HG03460 (cell line): ENCODE measurements around the gene TPX2.
"Not testable (repeated sequence)": the region's sequence is repeated elsewhere in the genome, so short reads cannot be mapped to it uniquely, and the experiment has no call there.

Experiments used
- ATAC-seq: cut with Tn5 transposase; IDR thresholded peaks from one replicate; pipeline ENCODE4 v1.9.1; 2021; ENCODE audit not compliant: unreplicated experiment

TPX2 gene

DNA sequence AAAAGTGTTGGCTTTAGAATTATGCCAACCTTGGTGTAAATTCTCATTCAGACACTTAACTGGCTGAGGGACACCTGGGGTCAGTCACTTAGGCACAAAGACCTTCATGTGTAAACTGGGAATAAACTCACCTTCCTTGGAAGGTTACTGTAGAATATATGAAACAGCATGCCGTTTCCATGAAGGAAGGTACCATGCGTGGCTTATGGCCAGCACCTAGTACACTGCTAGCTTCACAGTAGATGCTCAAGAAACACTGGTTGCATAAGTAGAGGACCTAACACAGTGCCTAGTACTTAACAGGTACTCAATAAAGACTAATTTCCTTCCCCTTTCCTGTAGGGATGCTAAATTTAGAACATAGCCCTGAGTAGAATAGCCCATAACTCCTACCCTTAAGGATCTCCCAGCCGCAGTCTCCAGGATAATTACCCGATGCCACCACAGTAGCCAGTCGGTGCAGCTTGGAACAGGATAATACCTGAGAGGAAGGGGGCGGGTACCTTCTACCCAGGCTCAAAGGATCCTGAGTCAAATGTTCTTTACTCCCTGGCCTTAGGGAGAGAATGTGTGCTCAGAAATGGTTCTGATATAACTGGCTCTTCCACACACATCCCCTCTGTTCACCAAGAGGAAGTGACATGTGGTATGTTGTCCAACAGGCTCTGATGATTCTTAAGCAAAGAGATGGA, 20.0 kb upstream of the TPX2 start:
- no peak for ATAC-seq

DNA sequence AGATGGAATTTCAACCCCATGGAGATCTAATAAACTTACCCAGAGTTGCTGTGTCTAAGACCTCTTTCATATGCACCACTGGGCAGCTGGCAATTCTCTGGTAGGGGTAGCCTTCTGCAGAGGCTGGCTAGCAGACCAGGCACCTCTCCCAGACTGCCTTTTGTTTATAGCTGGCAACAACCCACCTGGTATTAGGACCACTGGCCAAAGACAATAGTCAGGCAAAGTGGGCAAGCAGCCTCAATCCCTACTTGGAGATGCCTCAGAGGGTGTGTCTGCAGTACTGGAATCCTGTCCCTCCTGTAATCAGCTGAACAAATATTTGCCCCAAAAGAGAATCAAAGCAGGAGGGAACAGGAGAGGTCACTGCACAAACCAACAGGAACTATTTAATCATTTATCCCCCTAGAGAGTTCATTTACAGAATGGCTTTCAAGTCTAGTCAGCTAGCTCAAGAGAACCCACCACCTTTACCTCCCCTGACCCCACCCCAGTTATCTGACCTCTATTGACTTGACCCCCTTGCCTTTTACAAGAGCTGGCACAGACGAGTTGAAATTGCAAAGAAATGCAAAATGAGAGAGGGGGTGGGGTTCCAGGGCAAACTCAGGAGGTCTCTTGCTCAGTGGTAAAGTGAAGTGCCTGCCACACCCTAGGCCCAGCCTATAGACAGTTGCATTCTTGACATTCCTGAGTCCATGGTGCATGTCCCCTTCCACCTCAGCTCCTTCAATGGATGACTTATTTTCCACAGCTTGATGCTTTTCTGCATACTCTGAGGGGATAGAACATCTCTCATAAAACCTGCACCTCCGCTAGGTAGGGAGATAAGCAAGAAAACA, 19.2 kb upstream of the TPX2 start:
- ATAC-seq: no peak

DNA sequence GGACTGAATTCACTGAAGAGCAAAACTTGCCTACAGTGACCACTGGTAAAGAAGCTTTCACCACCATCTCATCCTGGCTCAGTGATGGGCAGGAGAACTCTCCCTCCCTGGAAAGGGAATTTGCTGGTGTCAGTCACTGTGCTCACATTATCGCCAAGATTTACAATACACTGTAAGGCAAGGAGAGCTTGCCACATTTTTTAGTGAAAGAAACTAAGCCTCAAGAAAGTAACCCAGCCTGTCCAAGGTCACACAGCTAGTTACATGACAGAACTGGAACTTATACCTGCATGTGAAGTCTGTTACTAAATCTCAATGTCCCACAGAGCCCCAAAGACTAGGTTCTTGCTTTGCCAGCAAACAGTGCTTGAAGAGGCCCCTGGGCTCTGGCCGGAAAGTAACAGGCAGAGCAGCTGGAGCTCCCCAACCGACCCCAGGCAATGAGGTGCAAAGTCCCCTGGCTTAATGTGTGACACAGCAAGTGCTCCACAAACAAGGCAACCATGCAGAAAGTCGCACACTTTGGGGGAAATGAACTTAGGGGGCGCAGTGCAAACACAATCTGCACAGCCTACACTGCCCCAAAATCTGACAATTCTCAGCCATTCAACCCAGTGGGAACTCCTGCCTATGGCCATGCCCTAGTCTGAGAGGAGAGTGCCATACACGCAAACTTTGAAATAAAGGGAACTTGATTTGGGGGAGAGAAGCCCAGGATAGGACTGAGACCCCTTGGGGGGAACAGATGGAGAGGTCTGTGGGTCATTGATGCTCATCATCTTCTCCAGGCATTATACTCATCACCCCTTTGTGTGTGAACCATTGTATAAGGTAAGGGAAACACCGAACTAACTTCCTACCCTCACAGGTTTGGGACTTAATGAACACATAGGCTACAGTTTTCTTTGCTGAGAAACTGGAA, 18.3 kb upstream of the TPX2 start:
- ATAC-seq: no peak

DNA sequence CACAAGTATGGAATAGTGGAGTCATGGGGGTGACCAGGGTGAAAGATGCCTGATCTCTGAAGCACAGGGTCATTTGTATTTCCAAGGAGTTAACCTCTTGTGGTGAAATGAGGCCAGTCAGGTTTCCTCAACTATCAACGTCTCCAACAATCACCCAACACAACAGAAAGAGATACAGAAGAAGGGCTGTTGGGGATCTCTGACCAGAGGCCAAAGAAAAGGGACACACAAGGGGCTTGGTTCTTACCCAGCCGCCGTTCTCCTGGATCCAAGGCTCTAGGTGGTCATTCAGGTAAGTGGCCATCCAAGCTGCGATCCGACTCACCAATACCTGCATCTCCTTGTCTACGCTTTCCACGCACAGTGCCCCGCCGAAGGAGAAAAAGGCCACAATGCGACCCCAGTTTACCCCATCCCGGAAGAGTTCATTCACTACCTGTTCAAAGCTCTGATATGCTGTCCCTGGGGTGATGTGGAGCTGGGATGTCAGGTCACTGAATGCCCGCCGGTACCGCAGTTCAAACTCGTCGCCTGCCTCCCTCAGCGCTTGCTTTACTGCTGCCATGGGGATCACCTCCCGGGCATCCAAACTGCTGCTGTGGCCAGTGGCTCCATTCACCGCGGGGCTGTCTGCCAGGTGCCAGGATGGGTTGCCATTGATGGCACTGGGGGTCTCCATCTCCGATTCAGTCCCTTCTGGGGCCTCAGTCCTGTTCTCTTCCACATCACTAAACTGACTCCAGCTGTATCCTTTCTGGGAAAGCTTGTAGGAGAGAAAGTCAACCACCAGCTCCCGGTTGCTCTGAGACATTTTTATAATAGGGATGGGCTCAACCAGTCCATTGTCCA, 17.5 kb upstream of the TPX2 start:
- no peak for ATAC-seq

DNA sequence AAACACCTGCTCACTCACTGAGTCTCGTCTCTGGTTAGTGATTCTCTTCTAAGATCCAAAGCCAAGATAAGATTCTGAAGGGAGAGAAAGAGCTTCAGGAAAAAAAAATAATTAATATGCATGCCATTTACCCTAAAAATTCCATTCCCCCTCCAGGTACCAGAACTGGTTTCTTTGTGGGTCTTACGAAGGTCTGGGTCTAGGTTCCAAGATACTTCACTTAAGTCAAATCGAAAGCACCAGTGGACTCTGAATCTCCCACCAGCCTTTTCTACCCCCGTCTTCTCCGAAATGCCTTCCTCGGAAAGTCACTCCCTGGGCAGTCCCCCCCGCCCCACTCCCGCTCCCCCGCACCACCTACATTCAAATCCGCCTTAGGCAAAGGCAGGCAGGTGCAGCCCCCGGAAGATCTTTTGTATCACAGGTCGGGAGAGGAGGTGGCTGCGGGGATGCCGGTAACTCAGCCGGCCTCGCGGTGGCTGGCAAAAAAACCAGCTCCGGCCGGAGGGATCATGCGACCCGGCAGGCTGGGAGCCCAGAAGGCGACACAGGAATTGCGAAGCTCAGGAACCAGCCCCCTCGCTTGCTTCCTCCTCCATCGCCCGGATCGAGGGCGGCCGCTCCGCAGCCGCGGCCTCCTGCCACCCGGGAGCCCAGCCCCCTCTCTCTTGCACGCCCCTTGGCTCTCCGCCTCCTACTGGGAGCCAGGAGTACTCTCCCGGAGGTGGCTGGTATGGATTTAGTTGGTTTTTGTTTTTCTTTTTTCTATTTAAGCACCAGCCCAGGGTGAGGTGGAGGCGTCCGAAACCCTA, 16.6 kb upstream of the TPX2 start, which contains the start of gene BCL2L1:
TSS of gene BCL2L1 (minus strand) at position 612 of the 812 bp plus-strand sequence. CDS start 650 bp downstream, outside the sequence.
- peak; percentile 25 for ATAC-seq

DNA sequence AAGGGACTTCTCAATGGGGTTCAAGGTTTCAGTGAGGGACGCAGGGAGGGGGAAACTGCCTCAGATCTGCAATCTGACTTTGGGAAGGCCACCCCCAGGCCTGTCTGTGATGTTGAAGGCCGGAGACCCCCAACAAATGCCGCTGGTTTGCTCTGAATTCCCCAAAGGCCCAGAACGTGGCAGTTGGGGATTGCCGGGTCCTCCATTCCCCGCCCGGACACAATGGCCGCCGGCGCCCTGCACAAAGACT, 16.1 kb upstream of the TPX2 start:
- ATAC-seq: peak; percentile 18

DNA sequence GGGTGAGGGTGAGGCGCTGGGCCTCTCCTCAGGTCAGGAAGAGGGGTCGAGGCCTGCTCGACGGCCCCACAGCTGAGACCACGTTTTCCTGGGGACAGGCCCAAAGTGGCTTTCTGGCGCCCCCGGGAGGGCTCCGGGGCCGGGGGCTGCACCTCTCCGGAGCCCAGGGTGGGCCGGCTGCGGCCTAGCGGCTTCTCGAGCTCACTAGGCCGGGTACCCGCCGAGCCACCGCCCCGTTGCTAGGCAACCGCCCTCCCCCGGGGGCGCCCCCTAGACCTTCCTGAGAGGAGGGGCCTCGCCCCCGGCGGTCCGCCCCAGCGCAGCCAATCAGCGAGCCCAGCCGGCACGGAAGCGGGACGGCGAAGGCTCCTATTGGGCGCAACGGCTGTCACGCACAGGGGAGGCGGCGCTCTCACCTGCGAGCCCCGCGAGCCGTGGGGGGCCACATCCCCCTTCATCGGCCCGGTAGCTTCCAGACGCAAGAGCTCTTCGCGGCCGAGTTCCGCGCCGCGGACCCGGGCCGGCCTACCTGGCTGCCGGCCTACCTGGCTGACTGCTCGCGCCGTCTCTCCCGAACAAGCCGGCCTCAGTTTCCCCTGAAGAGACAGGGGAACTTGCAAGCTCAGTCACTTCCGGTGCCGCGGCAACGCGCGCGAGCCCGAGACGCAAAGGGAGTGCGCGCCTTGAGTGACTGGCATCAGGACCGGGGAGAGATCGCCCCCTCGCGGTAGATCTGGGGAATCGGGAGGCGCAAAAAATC, 15.6 kb upstream of the TPX2 start:
- ATAC-seq: peak; percentile 79

DNA sequence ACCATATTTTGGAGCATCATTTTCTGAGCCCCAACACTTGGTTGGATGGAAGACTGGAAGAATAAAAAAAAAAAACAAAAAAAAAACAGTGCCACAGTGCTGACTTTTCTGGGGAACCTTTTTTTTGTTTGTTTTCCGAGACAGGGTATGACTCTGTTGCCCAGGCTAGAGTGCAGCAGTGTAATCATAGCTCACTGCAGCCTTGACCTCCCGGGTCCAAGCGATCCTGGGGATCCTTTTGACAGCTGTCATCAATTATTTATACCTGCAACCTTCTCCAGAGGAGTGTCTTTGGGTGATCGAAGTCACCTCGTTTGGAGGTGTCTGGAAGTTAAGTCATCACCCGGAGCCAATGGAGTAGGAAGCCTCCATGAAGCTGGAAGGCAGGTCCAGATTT, 7.8 kb upstream of the TPX2 start:
- no peak for ATAC-seq

DNA sequence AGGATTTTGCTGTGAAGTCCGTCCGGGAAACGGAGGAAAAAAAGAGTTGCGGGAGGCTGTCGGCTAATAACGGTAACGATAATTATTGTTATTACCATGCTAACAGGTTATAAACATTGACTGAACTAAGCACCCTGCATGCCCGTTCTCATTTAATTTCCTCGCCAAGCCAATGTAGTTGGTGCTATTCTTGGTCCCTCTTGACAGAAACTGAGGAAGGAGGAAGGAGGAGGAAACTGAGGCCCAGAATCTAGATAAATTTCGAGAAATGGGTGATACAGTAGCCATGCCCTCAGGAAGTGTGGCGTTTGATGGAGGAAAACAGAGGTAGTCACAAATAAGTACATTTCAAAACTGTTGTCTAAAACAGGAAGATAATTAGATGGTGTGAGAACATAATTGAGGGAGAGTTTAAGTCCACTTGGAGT, 474 bp downstream of the TPX2 start:
- ATAC-seq: no peak

DNA sequence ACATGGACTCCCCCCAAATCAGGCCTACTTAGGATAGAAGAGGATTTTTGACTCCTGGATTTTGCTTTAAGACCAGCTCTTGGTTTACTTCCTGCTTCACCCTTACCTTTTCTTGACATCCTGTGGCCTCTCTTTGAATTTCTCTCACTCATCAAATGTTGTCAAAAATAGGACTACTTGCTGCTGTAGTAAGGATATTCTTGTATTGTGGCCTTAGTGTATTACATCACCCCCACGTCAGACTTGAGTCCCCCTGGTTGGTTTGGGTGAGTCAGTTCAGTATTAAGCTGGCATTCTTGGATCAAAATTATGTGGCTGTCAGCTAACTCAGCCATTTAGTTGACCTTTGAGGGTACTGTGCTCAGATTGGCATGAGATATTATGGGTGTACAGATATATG, 1.1 kb downstream of the TPX2 start:
- ATAC-seq: no peak

DNA sequence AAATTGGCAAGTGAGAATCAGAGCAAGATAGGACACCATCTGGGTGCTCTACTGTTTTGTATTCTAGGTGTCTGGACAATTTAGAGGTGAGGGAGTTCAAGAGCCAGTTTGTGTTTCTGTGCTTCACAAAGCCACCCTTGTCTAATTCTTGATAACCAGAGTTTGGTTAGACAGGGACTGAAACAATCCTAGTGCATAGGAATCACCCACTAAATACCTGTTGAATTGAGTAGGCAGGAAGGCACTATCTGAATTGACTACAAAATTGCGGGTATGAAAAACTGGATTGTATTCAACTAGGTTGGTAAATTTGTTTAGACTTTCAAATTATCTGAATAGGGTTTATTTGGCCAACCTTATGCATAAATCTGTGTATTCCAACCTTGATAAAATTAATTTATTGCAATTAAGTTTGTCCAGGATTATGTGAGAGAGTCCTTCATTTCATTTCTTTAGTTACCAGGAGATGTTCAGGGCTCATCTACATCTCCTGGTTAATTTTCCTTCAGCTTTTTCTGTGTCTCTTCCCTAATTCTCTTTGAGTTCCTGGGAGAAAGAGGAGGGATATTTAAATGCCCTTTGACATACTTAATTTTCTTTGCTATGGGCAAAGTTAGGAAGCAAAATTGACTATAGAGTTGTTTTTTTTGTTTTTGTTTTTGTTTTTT, 1.7 kb downstream of the TPX2 start:
- no peak for ATAC-seq

DNA sequence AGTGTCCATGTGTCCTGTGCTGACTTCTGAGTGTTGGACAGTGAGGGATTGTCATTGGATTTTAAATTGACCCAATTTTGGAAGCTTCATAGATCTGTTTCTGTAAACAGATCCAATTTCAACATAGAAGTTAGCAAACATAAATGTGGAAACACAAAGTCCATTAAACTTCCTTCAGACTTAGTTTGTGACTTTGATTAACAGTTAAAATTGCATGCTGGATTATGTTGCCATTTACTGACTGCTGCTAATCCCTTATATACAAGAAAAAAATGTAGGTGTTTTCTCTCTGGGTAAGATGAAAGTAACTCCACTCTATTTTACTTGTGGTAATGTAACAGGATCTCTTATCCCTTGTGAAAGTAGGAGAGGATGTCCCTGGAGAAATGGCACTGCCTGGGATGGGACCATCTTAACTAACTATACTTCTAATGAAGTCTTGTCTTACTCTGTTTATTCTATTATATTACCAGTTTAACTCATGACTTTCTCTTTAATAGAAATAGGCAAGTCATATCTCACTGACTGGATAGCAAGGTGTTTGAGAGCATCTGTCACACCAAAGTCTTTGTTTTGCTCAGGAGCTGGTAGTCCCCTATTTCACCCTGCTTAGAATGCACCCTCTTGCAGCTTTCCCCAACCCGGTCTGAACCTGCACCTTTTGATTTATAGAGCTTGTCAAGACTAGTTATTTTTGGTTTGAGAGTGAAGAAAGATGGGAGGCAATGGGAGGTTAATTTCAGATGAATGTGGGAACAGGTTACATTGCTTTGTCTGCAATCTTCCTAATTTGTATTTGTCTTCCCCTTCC, 7.2 kb downstream of the TPX2 start:
- ATAC-seq: no peak

DNA sequence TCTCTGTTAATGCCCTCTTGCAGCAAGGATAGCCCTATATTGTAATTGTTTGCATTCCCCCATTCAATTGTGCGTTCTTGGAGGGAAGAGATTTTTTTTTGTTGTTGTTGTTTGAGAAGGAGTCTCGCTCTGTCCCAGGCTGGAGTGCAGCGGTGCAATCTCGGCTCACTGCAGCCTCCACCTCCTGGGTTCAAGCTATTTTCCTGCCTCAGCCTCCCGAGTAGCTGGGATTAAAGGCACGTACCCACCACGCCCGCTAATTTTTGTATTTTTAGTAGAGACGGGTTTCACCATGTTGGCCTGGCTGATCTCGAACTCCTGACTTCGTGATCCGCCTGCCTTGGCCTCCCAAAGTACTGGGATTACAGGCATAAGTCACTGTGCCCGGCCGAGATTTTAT, 7.9 kb downstream of the TPX2 start:
- not testable (repeated sequence) for ATAC-seq

DNA sequence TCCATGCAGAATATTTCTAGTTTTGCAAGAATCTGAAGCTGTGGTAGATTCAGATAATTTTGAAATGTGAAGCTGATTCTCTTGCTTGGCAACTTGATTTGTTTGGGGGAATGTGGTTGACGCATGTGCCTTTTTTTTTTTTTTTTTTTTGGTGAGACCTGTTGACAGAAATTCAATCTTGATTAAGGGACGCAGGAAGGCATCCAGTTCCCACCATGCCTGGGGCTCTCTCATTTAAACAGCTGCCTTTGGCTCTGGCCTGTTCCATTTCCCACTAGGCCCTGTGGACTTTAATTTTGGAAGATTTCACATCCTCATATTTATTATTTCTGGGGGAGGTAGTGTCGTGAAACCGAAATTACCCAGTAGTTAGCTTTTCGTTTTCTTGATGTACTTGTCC, 8.6 kb downstream of the TPX2 start:
- ATAC-seq: no peak

DNA sequence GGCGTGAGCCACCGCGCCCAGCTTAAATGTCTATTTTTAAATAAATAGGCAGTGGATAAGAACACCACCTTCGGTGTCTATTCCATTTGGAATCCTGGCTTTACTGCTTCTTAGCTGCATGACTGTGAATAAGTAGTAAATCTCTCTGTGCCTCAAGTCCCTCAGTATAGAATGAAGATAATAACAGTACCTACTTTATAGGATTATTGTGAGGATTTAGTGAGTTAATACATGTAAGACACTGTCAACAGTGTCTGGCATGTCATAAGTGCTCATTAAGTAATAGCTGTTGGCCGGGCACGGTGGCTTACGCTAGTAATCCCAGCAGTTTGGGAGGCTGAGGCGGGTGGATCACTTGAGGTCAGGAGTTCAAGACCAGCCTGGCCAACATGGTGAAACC, 10.1 kb downstream of the TPX2 start:
- no peak for ATAC-seq

DNA sequence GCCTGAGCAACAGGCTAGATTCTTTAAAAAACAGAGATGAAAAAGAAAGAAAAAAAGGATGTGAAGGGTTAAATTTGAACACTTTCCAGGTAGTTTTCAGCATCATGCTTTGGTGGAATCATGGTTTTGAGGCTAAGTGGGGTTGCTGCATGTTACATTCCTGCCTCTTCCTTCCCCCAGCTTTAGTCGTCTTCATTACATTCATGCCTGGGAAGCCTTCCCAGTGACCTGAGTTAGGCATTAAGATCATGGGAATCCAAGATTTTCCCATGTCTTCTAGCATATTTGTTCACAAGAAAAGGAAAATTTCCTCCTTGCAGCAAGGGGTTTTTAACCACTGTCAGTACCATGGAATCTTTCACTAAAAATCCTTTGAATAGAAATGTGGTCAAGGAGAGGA, 12.0 kb downstream of the TPX2 start:
- no peak for ATAC-seq

DNA sequence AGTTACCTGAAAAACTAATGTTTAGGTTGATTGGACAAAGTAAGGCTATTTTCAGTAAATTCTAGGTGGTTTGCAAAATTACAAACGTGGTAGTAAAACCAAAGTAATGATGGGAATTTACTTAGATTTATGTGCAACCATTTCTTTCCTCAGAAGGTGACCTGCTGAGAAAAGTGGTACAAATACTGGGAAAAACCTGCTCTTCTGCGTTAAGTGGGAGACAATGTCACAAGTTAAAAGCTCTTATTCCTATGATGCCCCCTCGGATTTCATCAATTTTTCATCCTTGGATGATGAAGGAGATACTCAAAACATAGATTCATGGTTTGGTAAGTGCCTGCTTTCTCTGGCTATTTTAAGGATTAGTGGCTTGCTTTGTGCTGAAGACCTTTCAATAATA, 18.2 kb downstream of the TPX2 start:
- no peak for ATAC-seq

DNA sequence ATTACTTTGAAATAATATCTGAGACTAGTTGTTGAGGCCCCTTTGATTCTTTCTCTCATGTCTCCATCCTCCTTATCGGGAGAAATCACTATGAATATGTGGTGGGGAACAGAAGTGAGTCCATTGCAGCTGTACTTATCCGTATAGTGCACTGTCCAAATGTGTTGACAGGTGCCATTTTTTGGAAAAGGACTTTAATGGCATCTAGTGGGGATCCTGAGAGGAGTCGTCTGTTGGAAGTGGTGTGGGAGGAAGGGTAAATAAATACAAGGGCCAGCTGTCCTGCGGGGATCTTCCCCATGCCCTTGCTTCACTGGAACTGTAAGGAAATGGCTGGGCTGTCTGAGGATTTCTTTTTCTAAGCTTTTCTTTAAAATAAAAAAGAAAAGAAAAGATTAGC, 19.4 kb downstream of the TPX2 start:
- ATAC-seq: no peak
